ENCODE measurements around the gene TAS2R1.
"Not testable (repeated sequence)": the region's sequence is repeated elsewhere in the genome, so short reads cannot be mapped to it uniquely, and the experiment has no call there.

TAS2R1 gene

DNA sequence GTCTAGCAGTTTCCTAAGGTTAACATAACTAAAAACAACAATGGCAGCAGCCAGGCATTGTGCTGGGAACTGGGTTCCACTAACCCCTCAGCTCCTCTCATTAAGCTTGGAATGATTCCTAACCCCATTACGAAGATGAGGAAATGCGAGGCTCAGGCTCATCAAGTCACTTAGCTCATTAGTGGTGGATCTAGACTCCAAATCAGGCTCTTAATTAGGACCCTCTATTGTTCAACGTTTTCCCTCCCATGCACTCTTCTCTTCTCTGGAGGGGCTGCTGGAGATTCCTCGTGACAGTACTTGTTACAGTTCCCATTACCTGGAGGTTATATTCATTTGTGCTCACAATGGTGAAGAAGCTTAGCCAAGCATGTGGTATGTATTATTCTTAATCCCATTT is 6.5 kb downstream of the TAS2R1 start:
- DNase-seq (ENCODE audit: low read depth in 1 of 2, low spot score in 1 of 2): no peak

DNA sequence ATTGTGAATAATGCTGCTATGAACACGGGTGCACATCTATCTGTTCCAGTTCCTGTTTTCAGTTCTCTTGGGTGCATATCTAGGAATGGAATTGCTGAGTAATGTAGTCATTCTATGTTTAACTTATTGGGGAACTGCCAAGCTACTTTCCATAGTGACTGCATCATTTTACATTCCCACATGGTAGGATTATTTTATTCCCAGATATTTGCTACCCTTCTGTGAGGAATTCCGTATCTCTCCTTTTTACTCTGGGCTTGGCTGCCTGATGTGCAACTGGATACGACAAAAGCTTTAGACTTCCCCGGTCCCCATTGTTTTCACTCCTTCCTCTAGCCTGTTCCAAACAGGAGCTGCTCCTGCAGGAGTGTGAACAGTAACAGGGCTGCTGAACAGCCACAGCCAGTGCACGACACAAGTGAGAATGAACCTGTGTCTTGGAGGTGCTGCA is 7.2 kb downstream of the TAS2R1 start:
- DNase-seq (ENCODE audit: low read depth in 1 of 2, low spot score in 1 of 2): no peak

DNA sequence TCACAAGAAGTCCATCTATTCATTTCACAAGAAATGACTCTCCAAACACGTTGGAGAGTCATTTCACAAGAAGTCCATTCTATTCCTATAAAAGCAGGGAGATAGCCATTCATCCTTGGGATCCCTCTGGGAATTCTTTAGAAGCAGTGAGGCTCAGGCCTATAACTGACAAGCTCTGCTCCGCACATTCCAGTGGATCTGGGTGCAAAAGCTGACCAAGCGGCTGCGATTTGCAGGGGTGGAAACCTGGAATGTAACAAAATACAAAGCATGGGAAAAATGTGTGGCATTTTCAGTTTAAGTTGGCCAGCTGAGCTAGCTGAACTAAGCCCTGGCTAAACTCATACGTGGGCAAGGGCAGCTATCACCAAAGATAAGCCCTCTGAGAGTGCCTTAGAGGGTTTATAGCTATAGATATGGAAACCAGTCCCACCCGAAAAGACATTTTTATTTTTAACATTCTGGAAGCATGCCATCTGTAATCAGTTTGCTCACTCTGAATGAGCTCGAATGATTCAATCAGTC is 8.7 kb downstream of the TAS2R1 start:
- DNase-seq (ENCODE audit: low read depth in 1 of 2, low spot score in 1 of 2): no peak

DNA sequence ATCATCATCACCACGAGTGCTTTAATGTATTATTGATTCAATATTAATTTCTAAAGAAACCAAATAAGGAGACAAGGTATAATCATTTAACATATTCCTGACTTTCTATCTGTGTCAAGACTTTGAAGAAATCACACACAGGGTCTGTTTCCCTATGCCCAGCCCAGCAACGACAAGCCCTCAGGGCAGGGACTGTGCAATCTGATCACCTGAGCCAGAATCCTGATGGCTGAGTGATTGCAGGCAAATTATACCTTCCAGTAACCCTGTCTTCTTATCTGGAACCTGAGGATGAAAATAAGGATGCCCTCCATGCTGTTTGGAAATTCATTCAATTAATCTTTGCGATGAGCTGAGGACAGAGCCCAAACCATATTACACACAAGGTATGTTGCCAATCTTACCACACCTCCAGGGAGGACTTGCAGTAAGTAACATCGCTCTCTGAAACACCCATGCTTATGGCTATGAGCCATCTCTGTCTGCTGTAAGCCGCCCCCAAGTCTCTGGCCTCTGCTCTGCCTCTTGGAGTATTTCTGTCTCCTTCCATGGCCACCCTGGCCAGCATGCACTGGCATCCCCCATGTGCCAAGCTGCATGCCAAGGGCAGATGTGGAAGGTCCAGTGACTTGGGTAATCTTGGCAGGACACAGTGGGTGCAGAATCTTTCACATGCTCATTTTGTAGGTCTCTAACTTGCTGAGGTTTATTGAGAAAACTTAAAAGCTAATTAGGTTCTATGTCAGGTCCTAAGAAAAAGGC is 10.6 kb downstream of the TAS2R1 start:
- no peak for DNase-seq (ENCODE audit: low read depth in 1 of 2, low spot score in 1 of 2)

DNA sequence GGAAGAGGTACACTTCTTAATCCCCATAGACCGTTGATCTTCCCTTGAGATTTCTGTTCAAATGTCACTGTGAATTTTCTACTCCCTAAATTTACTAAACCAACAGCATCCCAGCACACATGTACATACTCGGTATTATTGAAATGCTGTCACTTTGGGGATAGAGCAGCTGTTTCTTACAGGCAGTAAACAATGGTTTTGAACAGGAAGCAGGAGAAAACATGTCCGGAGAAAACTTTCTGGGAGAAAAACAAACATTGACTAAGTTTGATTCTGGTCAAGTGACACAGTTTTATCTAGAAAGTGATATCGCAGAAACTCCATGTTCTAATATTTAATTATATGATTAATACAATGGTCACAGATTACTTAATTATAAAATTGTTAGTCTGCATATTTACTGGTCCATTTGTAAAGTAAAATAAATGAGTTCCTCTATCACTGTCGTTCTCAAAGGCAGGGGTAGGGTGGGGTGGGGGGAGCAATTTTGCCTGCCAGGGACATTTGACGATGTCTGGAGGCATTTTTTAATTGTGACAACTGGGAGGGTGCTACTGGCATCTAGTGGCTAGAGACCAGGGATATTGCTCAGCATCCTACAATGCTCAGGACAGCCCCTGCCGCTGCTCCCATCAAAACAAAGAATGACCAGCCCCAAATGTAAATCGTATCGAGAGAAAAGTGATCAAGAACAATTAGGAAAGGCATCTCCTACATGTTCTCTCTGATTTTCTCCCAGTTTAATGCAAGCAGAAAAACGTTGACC is 12.2 kb downstream of the TAS2R1 start:
- DNase-seq (ENCODE audit: low read depth in 1 of 2, low spot score in 1 of 2): no peak

DNA sequence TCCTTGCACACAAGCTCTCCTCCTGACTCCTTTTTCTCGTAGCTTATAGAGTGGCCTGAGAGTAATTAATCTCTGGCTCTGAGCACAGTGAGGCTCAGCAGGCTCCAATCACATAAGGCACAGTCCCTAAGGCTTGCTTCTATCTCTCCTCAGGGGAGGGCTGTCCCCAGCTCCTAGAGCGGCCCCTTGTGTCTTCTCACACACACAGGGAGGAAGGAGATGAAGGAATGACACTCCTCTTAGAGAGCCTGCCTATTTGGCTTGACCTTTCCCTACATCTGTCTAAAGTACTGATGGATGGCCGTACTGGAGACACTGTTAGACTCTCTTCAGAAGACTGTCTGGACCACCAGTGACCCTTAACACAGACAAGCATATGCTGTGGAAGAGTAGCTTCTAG is 12.9 kb downstream of the TAS2R1 start:
- no peak for DNase-seq (ENCODE audit: low read depth in 1 of 2, low spot score in 1 of 2)

DNA sequence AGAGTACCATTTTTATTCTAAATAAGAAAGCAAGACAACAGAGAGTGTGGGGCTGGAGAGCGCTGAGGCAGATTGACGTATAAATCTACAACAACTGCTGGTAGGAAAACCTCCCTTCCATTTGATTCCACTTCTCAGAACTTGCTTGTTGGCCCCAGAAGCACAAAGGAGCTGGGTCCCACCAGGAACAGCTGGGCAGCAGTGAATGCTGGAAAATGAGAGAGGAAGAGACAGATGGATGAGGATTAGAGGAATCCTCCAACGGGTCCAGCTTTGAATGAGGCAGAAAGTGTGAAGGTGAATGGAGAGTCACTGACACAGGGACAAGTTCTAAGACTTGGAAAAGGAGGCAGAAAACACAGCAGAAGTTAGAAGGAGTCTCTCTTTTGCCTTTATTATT is 14.8 kb downstream of the TAS2R1 start:
- DNase-seq (ENCODE audit: low read depth in 1 of 2, low spot score in 1 of 2): no peak

DNA sequence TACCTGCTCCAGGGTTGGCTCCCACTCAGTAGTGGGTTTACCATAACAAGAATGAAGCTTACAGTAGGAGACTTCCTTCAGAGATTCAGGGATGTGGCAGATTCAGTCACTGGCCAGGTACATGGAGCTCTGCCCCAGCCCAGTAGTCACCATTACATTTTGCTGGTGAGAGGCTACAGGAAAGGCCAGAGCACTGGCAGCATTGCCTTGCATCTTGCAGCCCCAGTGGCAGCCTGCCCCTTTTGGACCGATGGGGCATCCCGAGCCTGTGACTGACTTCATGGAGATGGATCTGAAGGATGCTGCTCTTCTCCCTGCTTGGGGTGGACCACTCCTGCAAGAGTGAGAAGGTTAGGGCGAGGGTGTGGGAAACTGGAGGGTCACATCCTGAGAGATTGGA is 16.8 kb downstream of the TAS2R1 start:
- DNase-seq (ENCODE audit: low read depth in 1 of 2, low spot score in 1 of 2): no peak

DNA sequence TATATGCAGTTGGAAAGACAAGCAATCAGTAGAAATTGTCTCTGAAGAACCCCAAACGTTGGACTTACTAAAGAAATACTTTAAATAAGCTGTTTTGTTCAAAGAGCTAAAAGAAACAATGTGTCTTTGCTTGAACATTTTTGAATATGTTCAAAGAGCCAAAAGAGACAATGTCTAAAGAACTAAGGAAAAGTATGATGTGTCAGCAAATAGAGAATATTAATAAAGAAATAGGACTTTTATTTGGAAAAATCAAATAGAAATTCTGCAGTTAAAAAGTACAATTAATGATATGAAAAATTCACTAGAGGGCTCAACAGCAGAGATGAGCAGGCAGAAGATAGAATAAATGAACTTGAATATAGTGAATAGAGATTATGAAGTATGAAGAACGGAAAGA is 19.2 kb downstream of the TAS2R1 start:
- DNase-seq (ENCODE audit: low read depth in 1 of 2, low spot score in 1 of 2): no peak

DNA sequence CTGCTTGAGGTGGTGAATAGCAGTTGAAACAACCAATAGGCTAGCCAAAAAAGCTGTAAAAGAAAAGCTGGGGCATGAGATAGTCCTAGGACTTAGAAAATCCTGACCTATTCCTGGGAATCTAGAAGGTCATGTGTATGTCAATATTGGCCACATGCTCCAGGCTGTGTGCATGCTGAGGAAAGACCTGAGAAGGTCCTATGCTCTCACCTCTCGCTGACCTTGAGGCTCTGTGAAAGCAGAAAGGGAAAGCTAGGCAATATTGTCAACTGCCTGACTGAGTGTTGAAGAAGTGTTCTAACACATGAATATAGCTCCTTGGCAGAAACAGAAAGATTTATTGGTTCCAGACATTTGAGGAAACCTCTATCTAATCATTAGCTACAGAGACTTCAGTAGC is 19.8 kb downstream of the TAS2R1 start:
- DNase-seq (ENCODE audit: low read depth in 1 of 2, low spot score in 1 of 2): no peak

DNA sequence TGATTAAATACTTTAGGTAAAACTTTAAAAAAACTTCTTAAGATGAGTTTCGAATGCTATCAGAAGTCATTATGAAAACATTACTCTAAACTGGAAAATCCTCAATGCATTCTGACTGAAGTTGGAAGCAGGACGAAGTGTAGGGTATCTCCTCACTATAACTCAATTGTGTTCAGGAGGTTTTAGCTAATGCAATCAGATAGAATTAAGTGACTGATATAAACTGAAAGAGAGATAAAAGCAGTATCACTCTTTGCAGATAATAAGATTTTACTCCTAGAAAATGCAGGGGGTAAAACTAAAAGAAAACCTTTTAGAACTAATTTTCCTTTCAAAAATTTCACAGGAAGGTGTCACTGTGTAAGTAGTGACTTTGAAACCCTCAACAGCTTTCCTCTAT is 22.1 kb downstream of the TAS2R1 start:
- no peak for DNase-seq (ENCODE audit: low read depth in 1 of 2, low spot score in 1 of 2)

DNA sequence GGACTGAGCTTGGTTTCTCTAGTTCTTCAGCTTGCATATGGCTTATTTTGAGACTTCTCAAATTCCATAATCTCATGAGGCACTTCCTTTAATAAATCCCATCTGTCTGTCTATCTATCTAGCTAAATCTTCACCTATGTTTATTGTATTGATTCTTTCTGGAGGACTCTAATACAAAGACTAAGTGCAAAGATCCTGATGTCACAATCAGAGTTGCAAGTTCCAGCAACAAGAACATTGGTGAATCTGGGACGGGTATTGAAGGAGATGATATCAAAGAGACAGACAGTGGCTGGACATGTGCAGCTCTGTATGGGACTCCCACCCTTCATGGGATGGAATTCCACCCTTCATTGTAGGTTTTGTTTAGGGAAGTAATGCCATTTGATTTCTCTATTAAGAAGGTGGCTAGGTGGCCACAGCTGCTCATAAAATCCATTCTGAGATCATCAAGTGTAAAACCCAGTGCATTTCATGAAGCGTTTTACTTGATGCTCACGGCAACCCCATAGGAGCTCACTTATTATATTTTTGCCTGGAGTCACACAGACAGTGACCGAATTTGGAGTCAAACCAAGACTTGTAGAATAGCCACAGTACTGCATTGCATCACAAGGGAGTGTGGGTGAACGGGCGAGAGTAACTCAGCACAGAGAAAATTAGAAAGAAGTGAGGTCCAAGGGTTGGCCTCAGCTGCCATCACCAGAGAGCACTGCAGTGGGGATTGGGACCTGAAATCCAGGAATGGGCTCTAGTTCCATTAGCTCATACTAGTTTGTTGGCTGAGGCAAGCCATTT is 24.9 kb downstream of the TAS2R1 start:
- DNase-seq (ENCODE audit: low read depth in 1 of 2, low spot score in 1 of 2): no peak

DNA sequence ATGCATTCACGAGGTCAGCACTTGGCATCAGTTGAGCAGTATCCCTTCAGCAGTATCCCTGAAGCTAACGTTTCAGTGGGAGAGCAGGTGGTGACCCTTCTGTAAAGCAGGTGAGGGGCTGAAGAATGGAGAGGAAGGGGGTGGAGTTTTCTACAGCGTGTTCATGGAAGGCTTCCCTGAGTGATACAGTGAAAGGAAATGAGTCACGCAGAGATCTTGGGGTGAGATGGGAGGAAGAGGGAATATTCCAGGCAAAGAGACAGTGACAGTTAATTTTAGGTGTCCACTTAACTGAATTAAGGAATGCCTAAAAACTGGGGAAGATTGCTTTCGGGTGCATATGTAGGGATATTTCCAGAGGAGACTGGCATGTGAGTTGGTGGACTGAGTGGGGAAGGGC is 25.7 kb downstream of the TAS2R1 start:
- no peak for DNase-seq (ENCODE audit: low read depth in 1 of 2, low spot score in 1 of 2)

DNA sequence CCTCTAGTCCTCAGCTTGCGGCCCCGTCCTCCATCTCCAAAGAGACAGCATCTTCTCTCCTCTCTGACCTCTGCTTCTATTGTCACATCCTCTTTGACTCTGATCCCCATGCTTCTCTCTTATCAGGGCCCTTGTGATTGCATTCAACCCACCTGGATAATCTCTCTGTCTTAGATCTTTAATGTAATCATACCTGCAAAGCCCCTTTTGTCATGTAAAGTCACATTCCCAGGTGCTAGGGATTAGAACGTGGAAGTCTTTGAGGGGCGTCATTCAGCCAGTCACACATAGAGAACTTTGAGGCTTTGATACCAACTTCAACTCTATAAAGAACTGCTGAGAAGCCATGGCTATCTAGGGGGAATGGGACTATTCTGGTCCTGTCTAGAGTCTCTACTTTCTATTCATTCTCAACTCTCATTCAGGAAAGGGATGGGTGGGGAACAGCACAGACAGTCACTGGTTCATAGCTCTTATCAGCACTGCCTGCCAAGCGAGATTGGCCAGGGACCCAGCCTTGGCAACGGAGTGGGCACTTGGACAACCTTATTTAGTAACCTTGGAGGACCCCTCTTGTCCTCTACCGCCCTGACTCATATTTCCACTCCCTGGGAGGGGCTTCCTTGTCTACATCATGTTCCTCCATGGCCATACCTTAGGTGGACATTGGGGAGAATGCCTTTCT is 29.0 kb downstream of the TAS2R1 start:
- no peak for DNase-seq (ENCODE audit: low read depth in 1 of 2, low spot score in 1 of 2)

DNA sequence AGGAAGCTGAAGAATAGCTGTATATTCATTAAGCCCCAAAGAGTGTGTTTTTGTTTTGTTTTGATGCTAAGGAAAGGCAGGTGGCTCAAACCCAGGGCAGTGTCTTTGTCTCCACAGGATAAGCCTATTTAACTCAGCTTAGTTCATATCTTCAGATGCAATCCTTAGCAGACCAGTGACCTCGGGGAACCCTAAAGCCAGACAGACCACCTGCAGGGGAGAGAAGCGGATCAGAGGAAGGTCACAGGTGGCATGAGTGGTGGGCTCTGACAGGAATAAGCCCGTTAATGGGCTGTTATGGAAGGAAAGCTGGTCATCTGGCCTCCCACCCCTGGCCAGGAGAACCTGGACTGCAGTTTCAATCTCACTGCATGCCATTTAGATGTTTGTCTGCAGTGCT is 30.8 kb downstream of the TAS2R1 start:
- DNase-seq (ENCODE audit: low read depth in 1 of 2, low spot score in 1 of 2): no peak

DNA sequence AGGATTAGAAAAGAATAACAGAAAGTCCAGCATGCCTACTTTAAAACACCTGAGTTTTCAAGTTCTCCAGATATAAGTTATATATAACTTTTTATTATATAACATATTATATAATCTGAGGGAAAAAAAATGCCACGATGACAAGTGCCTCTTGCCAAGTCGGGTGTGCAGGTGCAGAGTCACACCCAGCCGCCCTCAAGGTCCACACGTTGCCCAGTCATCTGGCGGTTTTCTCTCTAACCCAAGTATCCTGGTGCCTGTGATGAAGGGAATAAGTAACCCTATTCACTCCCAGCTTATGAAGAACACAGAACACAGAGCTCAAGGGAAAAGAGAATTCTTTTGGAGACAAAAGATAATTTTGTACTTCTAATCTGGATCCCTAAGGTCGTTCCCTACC is 31.8 kb downstream of the TAS2R1 start:
- not testable (repeated sequence) for DNase-seq (ENCODE audit: low read depth in 1 of 2, low spot score in 1 of 2)

DNA sequence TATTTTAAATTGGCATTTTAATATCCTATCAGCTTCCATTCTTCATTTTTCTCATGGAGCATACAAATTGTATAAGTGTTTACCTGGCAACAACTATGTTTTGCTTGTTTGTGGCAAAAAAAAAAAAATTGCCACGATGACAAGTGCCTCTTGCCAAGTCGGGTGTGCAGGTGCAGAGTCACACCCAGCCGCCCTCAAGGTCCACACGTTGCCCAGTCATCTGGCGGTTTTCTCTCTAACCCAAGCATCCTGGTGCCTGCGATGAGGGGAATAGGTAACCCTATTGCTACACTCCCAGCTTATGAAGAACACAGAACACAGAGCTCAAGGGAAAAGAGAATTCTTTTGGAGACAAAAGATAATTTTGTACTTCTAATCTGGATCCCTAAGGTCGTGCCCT is 32.8 kb downstream of the TAS2R1 start:
- DNase-seq (ENCODE audit: low read depth in 1 of 2, low spot score in 1 of 2): not testable (repeated sequence)

DNA sequence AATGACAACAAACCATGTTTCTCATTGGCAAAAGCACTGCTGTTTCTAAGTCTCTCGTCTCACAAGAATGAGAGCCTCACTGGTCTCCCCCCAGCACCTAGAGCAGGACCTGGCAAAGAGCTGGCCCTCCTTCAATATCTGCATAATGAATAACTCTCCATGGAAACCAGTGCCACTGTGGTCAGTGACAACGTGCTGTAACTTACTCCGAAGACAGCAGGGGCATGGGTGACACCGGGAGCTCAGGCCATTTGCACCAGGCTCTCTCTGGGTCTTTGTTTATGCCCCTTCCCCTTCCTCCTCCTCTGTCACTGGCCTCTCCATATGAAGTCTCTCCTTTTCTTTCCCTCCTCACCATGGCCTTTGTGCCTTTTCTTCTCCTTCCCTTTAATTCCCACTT is 33.3 kb downstream of the TAS2R1 start:
- no peak for DNase-seq (ENCODE audit: low read depth in 1 of 2, low spot score in 1 of 2)

DNA sequence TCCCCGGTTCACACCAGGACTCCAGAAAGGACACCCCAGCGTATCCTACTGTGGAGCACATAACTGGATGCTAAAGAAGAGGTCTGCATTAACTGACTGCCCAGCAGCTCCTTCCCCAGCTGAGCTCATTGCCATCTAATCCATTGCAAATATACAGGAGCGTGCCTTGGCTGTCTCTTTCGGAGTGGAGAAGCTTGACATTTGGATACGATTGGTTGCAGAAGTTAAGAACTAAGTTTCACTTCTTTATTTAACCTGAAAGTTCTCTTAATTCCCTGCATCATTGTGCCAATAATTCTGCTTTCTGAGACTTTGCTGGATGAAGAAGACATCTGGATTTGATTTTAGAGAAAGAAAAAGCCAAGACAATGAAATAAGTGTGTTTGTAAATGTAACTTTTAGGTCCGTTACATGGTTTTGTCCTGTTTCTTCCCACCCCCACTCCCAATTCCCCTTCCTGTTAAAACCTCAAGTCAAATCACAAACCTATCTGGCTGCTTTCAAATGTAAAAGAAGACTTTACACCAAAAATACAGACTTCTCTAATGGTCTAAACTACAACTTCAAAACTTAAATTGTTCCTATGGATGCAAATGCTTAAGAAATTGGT is 33.9 kb downstream of the TAS2R1 start:
- DNase-seq (ENCODE audit: low read depth in 1 of 2, low spot score in 1 of 2): no peak

DNA sequence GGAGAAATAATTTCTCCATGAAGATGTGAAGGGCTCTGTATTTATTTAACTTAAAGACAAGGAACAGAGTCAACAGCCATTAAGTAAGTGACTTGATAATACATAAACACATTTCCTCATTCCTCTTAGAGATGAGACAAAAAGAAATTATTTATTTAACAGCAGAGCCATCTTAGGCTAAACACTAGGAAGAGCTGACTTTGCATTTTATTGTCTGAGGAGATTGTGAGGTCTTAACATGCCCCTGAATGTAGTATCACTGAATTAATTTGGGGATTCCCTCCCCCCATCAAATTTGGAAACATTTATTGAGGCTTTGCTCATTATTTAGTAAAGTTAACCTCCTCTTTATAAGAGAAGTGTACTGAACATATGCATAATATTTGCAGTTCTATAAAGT is 35.2 kb downstream of the TAS2R1 start:
- DNase-seq (ENCODE audit: low read depth in 1 of 2, low spot score in 1 of 2): no peak
